Measurements from ENCODE around the gene RNPEPL1. TPM values are rescaled to one million over a fixed set of nuclear protein-coding genes. Genes with fewer than 3 reads are reported as not detected.

The RNPEPL1 gene
- total and polyA plus RNA-seq, 2 donors from 2014 or later = 65.4 to 77.4 TPM

- no peak overlapping the region for H3K27ac ChIP-seq (ENCODE audit: low read depth in 2 of 2, low read length in 2 of 2)
- peaks cover 2 to 14% (median 10%) of the 10 kb centered on the region in 3 donors for H3K36me3 ChIP-seq (ENCODE audit: control insufficient read depth in 2 of 3, insufficient read depth in 3 of 3, low read length in 3 of 3)
- FAIRE-seq (no peak), DNase-seq (peak in 1 of 5 donors; percentile 70)
- no peak overlapping the region for H3K4me3 ChIP-seq (ENCODE audit: low read length in 3 of 3)
- no peaks in the 10 kb centered on the region for H3K9me3 ChIP-seq (ENCODE audit: control insufficient read depth in 2 of 3, insufficient read depth in 1 of 3, low read length in 3 of 3)
- no peaks in the 10 kb centered on the region for H3K27me3 ChIP-seq (ENCODE audit: control insufficient read depth, insufficient read depth, low read length)
- TF ChIP-seq CTCF (IDR thresholded peaks at IDR 0.05; ENCODE audit: borderline replicate concordance, extremely low read depth, insufficient read depth) = no peak
- H3K4me1 ChIP-seq (ENCODE audit: control insufficient read depth in 2 of 3, insufficient read depth in 2 of 3, low read depth in 1 of 3, low read length in 3 of 3) = no peaks in the 10 kb centered on the region
- no peak overlapping the region for H3K9ac ChIP-seq (ENCODE audit: low read length in 3 of 3)
- intact Hi-C loops (cut with DNase I) = no loop called here
Measured at GRCh38 chr2:240593703-240594451, 25.6 kb downstream of the RNPEPL1 start.

- Histone ChIP-seq H3K4me1 (ENCODE audit: control insufficient read depth in 2 of 3, insufficient read depth in 2 of 3, low read depth in 1 of 3, low read length in 3 of 3) (no peaks in the 10 kb centered on the region), H3K9ac (ENCODE audit: low read length in 3 of 3) (no peak overlapping the region), H3K9me3 (ENCODE audit: control insufficient read depth in 2 of 3, insufficient read depth in 1 of 3, low read length in 3 of 3) (no peaks in the 10 kb centered on the region), H3K4me3 (ENCODE audit: low read length in 3 of 3) (no peak overlapping the region), H3K27me3 (ENCODE audit: control insufficient read depth, insufficient read depth, low read length) (no peaks in the 10 kb centered on the region), H3K36me3 (ENCODE audit: control insufficient read depth in 2 of 3, insufficient read depth in 3 of 3, low read length in 3 of 3) (peaks cover 2 to 18% (median 10%) of the 10 kb centered on the region in 3 donors), H3K27ac (ENCODE audit: low read depth in 2 of 2, low read length in 2 of 2) (no peak overlapping the region)
- DNase-seq = peak in 2 of 5 donors; percentile 33 to 71
- TF ChIP-seq CTCF (IDR thresholded peaks at IDR 0.05; ENCODE audit: borderline replicate concordance, extremely low read depth, insufficient read depth) = no peak
- intact Hi-C loops (cut with DNase I) = no loop called here
- FAIRE-seq = no peak
Measured at GRCh38 chr2:240594511-240595380, 26.5 kb downstream of the RNPEPL1 start.

GRCh38 chr2:240595381-240596079 lies 27.2 kb downstream of the RNPEPL1 start:
- intact Hi-C loops (cut with DNase I) = no loop called here
- peaks cover 2 to 14% (median 10%) of the 10 kb centered on the region in 3 donors for H3K36me3 ChIP-seq (ENCODE audit: control insufficient read depth in 2 of 3, insufficient read depth in 3 of 3, low read length in 3 of 3)
- peak in 3 of 5 donors; percentile 27 to 55 (median 46) for DNase-seq
- no peak overlapping the region for H3K9ac ChIP-seq (ENCODE audit: low read length in 3 of 3)
- H3K4me1 ChIP-seq (ENCODE audit: control insufficient read depth in 2 of 3, insufficient read depth in 2 of 3, low read depth in 1 of 3, low read length in 3 of 3) = no peaks in the 10 kb centered on the region
- no peaks in the 10 kb centered on the region for H3K9me3 ChIP-seq (ENCODE audit: control insufficient read depth in 2 of 3, insufficient read depth in 1 of 3, low read length in 3 of 3)
- no peaks in the 10 kb centered on the region for H3K27me3 ChIP-seq (ENCODE audit: control insufficient read depth, insufficient read depth, low read length)
- TF ChIP-seq CTCF (IDR thresholded peaks at IDR 0.05; ENCODE audit: borderline replicate concordance, extremely low read depth, insufficient read depth) = no peak
- H3K27ac ChIP-seq (ENCODE audit: low read depth in 2 of 2, low read length in 2 of 2) = no peak overlapping the region
- no peak for FAIRE-seq
- H3K4me3 ChIP-seq (ENCODE audit: low read length in 3 of 3) = no peak overlapping the region

Data from kidney (tissue), 14 donors.